IMR-90 (cell line): ENCODE measurements around the gene MAFB. TPM values are rescaled to one million over a fixed set of nuclear protein-coding genes. Genes with fewer than 3 reads are reported as not detected.

Source experiments
- ATAC-seq: fragments of 200-7000 bp; cut with Tn5 transposase; 2 replicates; pipeline ENCODE4 v1.9.1; 2020; ENCODE audit warnings: low read depth, mild to moderate bottlenecking, moderate library complexity
- BruUV-seq: library from RNA; stranded (reverse); fragments of 400-500 nt; replicated peaks from 2 replicates; lab custom pipeline; 2021; lab: Mats Ljungman, UMichigan
- CTCF ChIA-PET: fragments of 300-600 bp; formaldehyde crosslinking; extraction: SDS; loops from one replicate; lab custom pipeline; 2021; ENCODE audit warnings: antibody characterized with exemption; lab: Yijun Ruan, JAX
- POLR2A ChIA-PET: fragments of 300-600 bp; sonication (Branson Sonifier 250); formaldehyde crosslinking; loops from one replicate; lab custom pipeline; 2022; ENCODE audit warnings: antibody characterized with exemption; ENCODE audit not compliant: unreplicated experiment; lab: Charles Lee
- DNase-seq: peaks from one replicate; pipeline ENCODE4 v3.0.0; 2013
- H2AFZ ChIP-seq: replicated peaks from 2 replicates; pipeline ENCODE3; 2013; ENCODE audit warnings: low read length, mild to moderate bottlenecking; ENCODE audit not compliant: poor library complexity
- H2AK5ac ChIP-seq: 2 replicates; pipeline ENCODE4 v1.6.1; 2013; ENCODE audit warnings: low read depth, low read length, inconsistent platforms
- H2AK9ac ChIP-seq: replicated peaks from 2 replicates; pipeline ENCODE3; 2013; ENCODE audit warnings: mild to moderate bottlenecking, low read depth, low read length, moderate library complexity; ENCODE audit not compliant: poor library complexity
- H2BK120ac ChIP-seq: 2 replicates; pipeline ENCODE4 v1.6.1; 2013; ENCODE audit warnings: low read depth, low read length, inconsistent platforms
- H2BK15ac ChIP-seq: 3 replicates; pipeline ENCODE4 v1.6.1; 2013; ENCODE audit warnings: low read depth, low read length, inconsistent platforms
- H2BK20ac ChIP-seq: 2 replicates; pipeline ENCODE4 v1.6.1; 2013; ENCODE audit warnings: low read depth, mild to moderate bottlenecking, inconsistent platforms, low read length, moderate library complexity
- H2BK5ac ChIP-seq: 2 replicates; pipeline ENCODE4 v1.6.1; 2013; ENCODE audit warnings: mild to moderate bottlenecking, low read depth, low read length, inconsistent platforms; ENCODE audit not compliant: poor library complexity, severe bottlenecking
- H3K14ac ChIP-seq: replicated peaks from 2 replicates; pipeline ENCODE4 v1.6.1; 2013; ENCODE audit warnings: low read depth, low read length, inconsistent platforms
- H3K18ac ChIP-seq: 2 replicates; pipeline ENCODE4 v1.6.1; 2013; ENCODE audit warnings: low read depth, low read length, control low read depth
- H3K23ac ChIP-seq: 2 replicates; pipeline ENCODE4 v1.6.1; 2013; ENCODE audit warnings: low read depth, low read length, inconsistent platforms
- H3K27ac ChIP-seq: 2 replicates; pipeline ENCODE4 v1.5.1; 2013; ENCODE audit warnings: mild to moderate bottlenecking, control low read depth, low read length; ENCODE audit not compliant: insufficient read depth
- H3K27me3 ChIP-seq: 2 replicates; pipeline ENCODE4 v1.6.1; 2013; ENCODE audit warnings: low read length; ENCODE audit not compliant: control insufficient read depth, insufficient read depth
- H3K36me3 ChIP-seq: 2 replicates; pipeline ENCODE4 v1.6.1; 2013; ENCODE audit warnings: low read length, mixed read lengths; ENCODE audit not compliant: control insufficient read depth, insufficient read depth
- H3K4ac ChIP-seq: 2 replicates; pipeline ENCODE4 v1.6.1; 2013; ENCODE audit warnings: low read depth, low read length, inconsistent platforms
- H3K4me1 ChIP-seq: 2 replicates; pipeline ENCODE4 v1.6.1; 2013; ENCODE audit warnings: low read length, mixed read lengths; ENCODE audit not compliant: control insufficient read depth, insufficient read depth
- H3K4me2 ChIP-seq: 2 replicates; pipeline ENCODE4 v1.6.1; 2013; ENCODE audit warnings: low read depth, mild to moderate bottlenecking, control low read depth, low read length, moderate library complexity
- H3K4me3 ChIP-seq: 2 replicates; pipeline ENCODE4 v1.5.1; 2013; ENCODE audit warnings: low read depth, mild to moderate bottlenecking, control low read depth, low read length, moderate library complexity; ENCODE audit not compliant: insufficient read depth
- H3K56ac ChIP-seq: 2 replicates; pipeline ENCODE4 v1.6.1; 2013; ENCODE audit warnings: low read length, inconsistent platforms; ENCODE audit not compliant: insufficient read depth; ENCODE audit errors: extremely low read depth
- H3K79me1 ChIP-seq, 2 experiments: 2 replicates each; pipeline ENCODE4 v1.6.1; 2013; ENCODE audit warnings: low read length in 2 of 2, inconsistent platforms in 1 of 2, low read depth in 1 of 2
- H3K9ac ChIP-seq: 2 replicates; pipeline ENCODE4 v1.6.1; 2013; ENCODE audit warnings: low read depth, low read length, control low read depth
- H3K9me1 ChIP-seq: 2 replicates; pipeline ENCODE4 v1.6.1; 2013; ENCODE audit warnings: low read length, inconsistent platforms; ENCODE audit not compliant: insufficient read depth
- H3K9me3 ChIP-seq: 2 replicates; pipeline ENCODE4 v1.6.1; 2013; ENCODE audit warnings: low read length; ENCODE audit not compliant: control insufficient read depth, insufficient read depth
- H4K20me1 ChIP-seq: 2 replicates; pipeline ENCODE4 v1.6.1; 2013; ENCODE audit warnings: low read length, inconsistent platforms; ENCODE audit not compliant: insufficient read depth
- H4K5ac ChIP-seq: 2 replicates; pipeline ENCODE4 v1.6.1; 2013; ENCODE audit warnings: mild to moderate bottlenecking, low read depth, low read length, control low read depth
- H4K8ac ChIP-seq, 2 experiments: 2 replicates each; pipeline ENCODE4 v1.6.1; 2013; ENCODE audit warnings: low read depth in 2 of 2, low read length in 2 of 2, control low read depth in 1 of 2, inconsistent platforms in 1 of 2
- H4K91ac ChIP-seq: 2 replicates; pipeline ENCODE4 v1.6.1; 2013; ENCODE audit warnings: low read depth, low read length, inconsistent platforms; ENCODE audit not compliant: insufficient read depth
- CEBPB ChIP-seq: IDR thresholded peaks from 2 replicates; pipeline ENCODE4 v1.6.1; 2012; ENCODE audit warnings: low read depth, low read length, improper control_type of control experiment
- CTCF ChIP-seq: conservative IDR thresholded peaks from 2 replicates; pipeline ENCODE4 v1.5.1; 2012; ENCODE audit warnings: mild to moderate bottlenecking, low read depth, low read length, improper control_type of control experiment
- MXI1 ChIP-seq: IDR thresholded peaks from 2 replicates; pipeline ENCODE4 v1.6.1; 2012; ENCODE audit warnings: low read depth, mild to moderate bottlenecking, low read length, moderate library complexity, borderline replicate concordance
- POLR2A ChIP-seq: IDR thresholded peaks from 2 replicates; pipeline ENCODE4 v1.6.1; 2012; ENCODE audit warnings: mild to moderate bottlenecking, low read depth, low read length
- RCOR1 ChIP-seq: IDR thresholded peaks from 2 replicates; pipeline ENCODE4 v1.6.1; 2012; ENCODE audit warnings: mild to moderate bottlenecking, low read length, improper control_type of control experiment; ENCODE audit not compliant: insufficient replicate concordance
- WGBS, 2 experiments: methylation state at CpG; one replicate each; pipeline versions ENCODE4 v1.1.5 to v1.1.7; 2013; ENCODE audit warnings: missing lambda C conversion rate in 2 of 2; ENCODE audit not compliant: insufficient read length in 1 of 2; ENCODE audit errors: extremely low coverage in 2 of 2; 5-methylcytosine and 5-hydroxymethylcytosine counted together
- dilution Hi-C: fragments of 300-500 bp; cut with HindIII; formaldehyde crosslinking; loops from one replicate; pipeline ENCODE4 v1.14.3; 2018; ENCODE audit warnings: low sequenced_read_pairs; ENCODE audit not compliant: unreplicated experiment
- in situ Hi-C: fragments of 300-500 bp; cut with MboI; formaldehyde crosslinking; loops from 3 replicates; pipeline ENCODE4 v1.14.3; 2019; ENCODE audit warnings: low sequenced_read_pairs, inconsistent platforms, mixed read lengths
- intact Hi-C: fragments of 100-400 bp; cut with micrococcal nuclease; formaldehyde crosslinking; loops from 2 replicates; pipeline ENCODE4 v1.10.0; 2022
- polyA plus RNA-seq, 3 experiments: library from polyadenylated mRNA; depleted of rRNA; stranded (reverse); fragments of >200 nt; gene quantifications; 2 replicates each; pipeline ENCODE4 v1.2.3, GENCODE V29; 2012; ENCODE audit warnings: low replicate concordance in 1 of 3
- total RNA-seq: library from RNA; depleted of rRNA; stranded (reverse); fragments of >200 nt; gene quantifications from 2 replicates; pipeline ENCODE4 v1.2.3, GENCODE V29; 2012

The MAFB gene
- total and polyA plus RNA-seq, 2 of the 4 experiments (the other 2 are of a cell fraction) = 0.07 TPM; not detected in 1

GRCh38 chr20:40683221-40683893, 5.7 kb downstream of the MAFB start:
- Histone ChIP-seq H4K20me1 (no peaks in the 10 kb centered on the region), H4K5ac (no peak overlapping the region), H4K8ac (no peak overlapping the region), H3K14ac (no peak overlapping the region), H2BK120ac (no peak overlapping the region), H2AK5ac (no peak overlapping the region), H3K9me3 (no peaks in the 10 kb centered on the region), H3K56ac (no peak overlapping the region), H3K4me3 (no peak overlapping the region; the same call in 1 of the 2 replicates), H2BK20ac (no peak overlapping the region), H3K18ac (no peak overlapping the region), H3K9ac (no peak overlapping the region), H2AK9ac (no peak overlapping the region), H3K23ac (no peak overlapping the region), H2BK15ac (no peak overlapping the region), H2BK5ac (no peak overlapping the region), H3K79me1 (no peaks in the 10 kb centered on the region), H3K27me3 (peaks cover 74% of the 10 kb centered on the region), H3K4me1 (peaks cover 2% of the 10 kb centered on the region; the same call in 1 of the 2 replicates), H3K4ac (no peak overlapping the region; the same call in 1 of the 2 replicates), H3K4me2 (peak overlapping the region; percentile 6; the same call in 1 of the 2 replicates), H2AFZ (peak overlapping the region; percentile 49), H4K91ac (no peak overlapping the region), H3K36me3 (no peaks in the 10 kb centered on the region), H3K27ac (no peak overlapping the region), H3K9me1 (no peaks in the 10 kb centered on the region)
- WGBS, 2 experiments = 12% methylated on average over 27 of the region's 58 CpGs; no CpG with 5 or more reads in 1 of the 2 experiments
- ATAC-seq (peak; percentile 55), DNase-seq (no peak)
- POLR2A ChIA-PET = no interaction called here
- intact Hi-C loops (no loop called here), in situ Hi-C loops (loop anchor here (25.0 kb wide), 1 partner anchor 796 kb away; no protein-coding TSS in a partner anchor), dilution Hi-C loops (no loop called here)
- BruUV-seq = no TSS peak
- TF ChIP-seq CEBPB = no peak
- TF ChIP-seq POLR2A = no peak
- no peak for TF ChIP-seq CTCF
- no peak for TF ChIP-seq RCOR1
- no peak for TF ChIP-seq MXI1
- CTCF ChIA-PET = no interaction called here
